ENCODE measurements around the gene ANKRD9. TPM values are rescaled to one million over a fixed set of nuclear protein-coding genes. Genes with fewer than 3 reads are reported as not detected.

The ANKRD9 gene
- total and polyA plus RNA-seq, 8 donors: 5.3 to 357 (median 27.0) TPM

GRCh38 chr14:102479107-102479506 is 30.5 kb downstream of the ANKRD9 start:
- TF ChIP-seq CTCF (IDR thresholded peaks at IDR 0.05): no peak
- no peak for TF ChIP-seq POLR2AphosphoS5 (IDR thresholded peaks at IDR 0.05)
- no peak for TF ChIP-seq POLR2A (IDR thresholded peaks at IDR 0.05)
- TF ChIP-seq EP300 (IDR thresholded peaks at IDR 0.05): no peak
- Histone ChIP-seq H3K4me1 (peaks cover 6 to 10% (median 7%) of the 10 kb centered on the region in 4 donors), H3K36me3 (peaks cover 0 to 12% (median 6%) of the 10 kb centered on the region in 4 donors), H3K27ac (peak overlapping the region; percentile 44 to 75 (median 61)), H3K9me3 (peaks cover 0 to 5% (median 0%) of the 10 kb centered on the region in 4 donors), H3K4me3 (no peak overlapping the region), H3K27me3 (no peaks in the 10 kb centered on the region)
- intact Hi-C loops (cut with DNase I; ENCODE audit: low total_unique reads): no loop called here
- WGBS, 5 donors: 88 to 100% (median 98%) methylated on average over 2 of the region's 2 CpGs
- no peak for DNase-seq

- H3K9me3 ChIP-seq: no peaks in the 10 kb centered on the region
- TF ChIP-seq CTCF (IDR thresholded peaks at IDR 0.05) (no peak), POLR2AphosphoS5 (IDR thresholded peaks at IDR 0.05) (no peak), POLR2A (IDR thresholded peaks at IDR 0.05) (no peak), EP300 (IDR thresholded peaks at IDR 0.05) (no peak)
Measured at GRCh38 chr14:102474934-102475333, 34.6 kb downstream of the ANKRD9 start.

GRCh38 chr14:102473559-102473958 is 36.0 kb downstream of the ANKRD9 start:
- peaks cover 0 to 27% (median 7%) of the 10 kb centered on the region in 4 donors for H3K36me3 ChIP-seq
- no peaks in the 10 kb centered on the region for H3K27me3 ChIP-seq
- H3K27ac ChIP-seq: peak overlapping the region in 1 of 5 donors; percentile 18
- no peak overlapping the region for H3K4me3 ChIP-seq
- TF ChIP-seq CTCF (IDR thresholded peaks at IDR 0.05): no peak
- no peak for TF ChIP-seq POLR2A (IDR thresholded peaks at IDR 0.05)
- no peak for TF ChIP-seq POLR2AphosphoS5 (IDR thresholded peaks at IDR 0.05)
- no peak for TF ChIP-seq EP300 (IDR thresholded peaks at IDR 0.05)
- H3K9me3 ChIP-seq: no peaks in the 10 kb centered on the region
- H3K4me1 ChIP-seq: no peaks in the 10 kb centered on the region
- intact Hi-C loops (cut with DNase I; ENCODE audit: low total_unique reads): no loop called here
- WGBS, 5 donors: 84 to 96% (median 93%) methylated on average over 2 of the region's 2 CpGs
- no peak for DNase-seq

More at GRCh38 chr14:102474934-102475333, 34.6 kb downstream of the ANKRD9 start:
- DNase-seq: peak; percentile 35 to 64
- intact Hi-C loops (cut with DNase I; ENCODE audit: low total_unique reads): no loop called here
- no peaks in the 10 kb centered on the region for H3K27me3 ChIP-seq
- H3K36me3 ChIP-seq: peaks cover 0 to 20% (median 5%) of the 10 kb centered on the region in 4 donors
- peaks cover 6 to 8% (median 7%) of the 10 kb centered on the region in 4 donors for H3K4me1 ChIP-seq
- WGBS, 5 donors: 68 to 93% (median 79%) methylated on average over 5 of the region's 5 CpGs
- H3K27ac ChIP-seq: no peak overlapping the region
- no peak overlapping the region for H3K4me3 ChIP-seq

GRCh38 chr14:102472791-102473150 is 36.8 kb downstream of the ANKRD9 start:
- 74 to 93% (median 87%) methylated on average over 3 to 9 of the region's 9 CpGs for whole genome bisulfite sequencing, 5 donors
- Histone ChIP-seq H3K9me3 (no peaks in the 10 kb centered on the region), H3K27me3 (no peaks in the 10 kb centered on the region), H3K4me1 (no peaks in the 10 kb centered on the region), H3K36me3 (peaks cover 0 to 31% (median 10%) of the 10 kb centered on the region in 4 donors), H3K4me3 (no peak overlapping the region), H3K27ac (peak overlapping the region in 2 of 5 donors; percentile 12 to 18)
- TF ChIP-seq POLR2AphosphoS5 (IDR thresholded peaks at IDR 0.05) (no peak), POLR2A (IDR thresholded peaks at IDR 0.05) (no peak), CTCF (IDR thresholded peaks at IDR 0.05) (no peak), EP300 (IDR thresholded peaks at IDR 0.05) (no peak)
- DNase-seq: no peak
- intact Hi-C loops (cut with DNase I; ENCODE audit: low total_unique reads): no loop called here

Data from stomach (tissue), 9 donors.